HCT116 (cell line): ENCODE measurements around the gene PTPN21.

Experiments
- CTCF ChIP-seq, 3 experiments: fragments of 200-600 bp in 1 of 3; sonication (generic) in 1 of 3; IDR thresholded peaks in 2 of 3; conservative IDR thresholded peaks in 1 of 3; 2 replicates each; pipeline ENCODE4 v1.5.1; 2012 to 2017; ENCODE audit warnings: low read depth in 2 of 3, low read length in 2 of 3, antibody characterized with exemption in 1 of 3, borderline replicate concordance in 1 of 3, control low read depth in 1 of 3, mild to moderate bottlenecking in 1 of 3, mixed read lengths in 1 of 3, mixed run types in 1 of 3, moderate library complexity in 1 of 3; ENCODE audit not compliant: insufficient read depth in 1 of 3
- EGR1 ChIP-seq: IDR thresholded peaks from 2 replicates; pipeline ENCODE4 v1.6.1; 2012; ENCODE audit warnings: low read depth
- EZH2 ChIP-seq: fragments of 200-600 bp; sonication (generic); IDR thresholded peaks from 2 replicates; pipeline ENCODE4 v1.6.1; 2017; ENCODE audit warnings: antibody characterized with exemption, mixed run types
- POLR2A ChIP-seq: IDR thresholded peaks from 2 replicates; pipeline ENCODE4 v1.7.0; 2011; ENCODE audit warnings: borderline replicate concordance; ENCODE audit not compliant: insufficient read depth, insufficient read length; ENCODE audit errors: extremely low read depth
- POLR2AphosphoS5 ChIP-seq: IDR thresholded peaks from 2 replicates; pipeline ENCODE4 v1.6.1; 2011; ENCODE audit warnings: mild to moderate bottlenecking, low read depth, low read length, moderate library complexity
- RAD21 ChIP-seq: IDR thresholded peaks from 2 replicates; pipeline ENCODE4 v1.6.1; 2012; ENCODE audit warnings: low read depth, mild to moderate bottlenecking
- REST ChIP-seq: IDR thresholded peaks from 2 replicates; pipeline ENCODE4 v1.6.1; 2012; ENCODE audit warnings: low read depth
- YY1 ChIP-seq: IDR thresholded peaks from 2 replicates; pipeline ENCODE4 v1.6.1; 2011; ENCODE audit warnings: low read length, low read depth, moderate library complexity, mild to moderate bottlenecking; ENCODE audit not compliant: insufficient replicate concordance; ENCODE audit errors: extremely low read depth
- ZNF274 ChIP-seq: fragments of 200-500 bp; sonication (Bioruptor generic); IDR thresholded peaks from 2 replicates; pipeline ENCODE4 v1.6.1; 2014; ENCODE audit warnings: mild to moderate bottlenecking, low read depth, low read length, inconsistent platforms

- TF ChIP-seq CTCF (IDR thresholded peaks at IDR 0.05 in 2 of 3, conservative IDR thresholded peaks at IDR 0.05 in 1 of 3; ENCODE audit: borderline replicate concordance in 1 of 3, insufficient read depth in 1 of 3, low read depth in 2 of 3, low read length in 2 of 3) (no peak), ZNF274 (no peak), EZH2 (no peak), RAD21 (no peak), REST (no peak), YY1 (no peak), EGR1 (no peak), POLR2AphosphoS5 (no peak), POLR2A (no peak)
These were observed 84.0 kb downstream of the PTPN21 start for GRCh38 chr14:88470542-88471440.
